ENCODE results near the gene BDKRB1. TPM values are rescaled to one million over a fixed set of nuclear protein-coding genes. Genes with fewer than 3 reads are reported as not detected.
A peak's percentile ranks its signal among the peaks of the same experiment; 100 is the strongest.

Gene BDKRB1
- total RNA-seq, 1 donor from 2014 or later: not detected

- no peaks in the 10 kb centered on the region for H3K36me3 Mint-ChIP-seq (ENCODE audit: low read depth, unreplicated experiment)
- H3K4me3 Mint-ChIP-seq (ENCODE audit: unreplicated experiment): no peak overlapping the region
- no peak for TF ChIP-seq CTCF (IDR thresholded peaks at IDR 0.05; ENCODE audit: unreplicated experiment)
- no peak for DNase-seq (ENCODE audit: low spot score)
- no peaks in the 10 kb centered on the region for H3K27me3 Mint-ChIP-seq (ENCODE audit: unreplicated experiment)
- H3K27ac Mint-ChIP-seq (ENCODE audit: unreplicated experiment): no peak overlapping the region
- H3K4me1 Mint-ChIP-seq (ENCODE audit: unreplicated experiment): peaks cover 9% of the 10 kb centered on the region
- H3K9me3 Mint-ChIP-seq (ENCODE audit: unreplicated experiment): no peaks in the 10 kb centered on the region
Measured at GRCh38 chr14:96294246-96294645, 38.2 kb downstream of the BDKRB1 start.

GRCh38 chr14:96297000-96297399, 41.0 kb downstream of the BDKRB1 start:
- H3K27ac Mint-ChIP-seq (ENCODE audit: unreplicated experiment): no peak overlapping the region
- no peak for DNase-seq (ENCODE audit: low spot score)
- H3K27me3 Mint-ChIP-seq (ENCODE audit: unreplicated experiment): no peaks in the 10 kb centered on the region
- no peaks in the 10 kb centered on the region for H3K36me3 Mint-ChIP-seq (ENCODE audit: low read depth, unreplicated experiment)
- TF ChIP-seq CTCF (IDR thresholded peaks at IDR 0.05; ENCODE audit: unreplicated experiment): peak; percentile 55
- no peaks in the 10 kb centered on the region for H3K9me3 Mint-ChIP-seq (ENCODE audit: unreplicated experiment)
- peaks cover 9% of the 10 kb centered on the region for H3K4me1 Mint-ChIP-seq (ENCODE audit: unreplicated experiment)
- H3K4me3 Mint-ChIP-seq (ENCODE audit: unreplicated experiment): no peak overlapping the region

DNA sequence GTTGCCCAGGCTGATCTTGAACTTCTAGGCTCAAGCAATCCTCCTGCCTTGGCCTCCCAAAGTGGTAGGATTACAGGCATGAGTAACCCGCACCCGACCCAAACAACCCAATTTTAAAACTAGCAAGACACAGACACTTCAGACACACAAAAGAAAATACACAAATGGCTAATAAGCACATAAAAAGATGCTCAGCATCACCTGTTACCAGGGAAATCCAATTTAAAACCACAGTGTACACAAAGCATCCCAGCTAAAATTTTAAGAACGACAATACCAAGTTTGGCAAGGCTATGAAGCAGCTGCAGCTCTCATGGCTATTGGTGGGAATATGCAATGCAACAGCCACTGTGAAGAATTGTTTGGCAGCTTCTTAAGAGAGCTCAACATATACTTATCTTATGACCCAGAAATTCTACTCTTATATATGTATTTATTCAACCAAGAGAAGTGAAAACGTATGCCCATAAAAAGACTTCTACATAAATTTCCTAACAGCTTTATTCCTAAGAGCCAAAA, 42.0 kb downstream of the BDKRB1 start:
- H3K36me3 Mint-ChIP-seq (ENCODE audit: low read depth, unreplicated experiment): no peaks in the 10 kb centered on the region
- H3K9me3 Mint-ChIP-seq (ENCODE audit: unreplicated experiment): no peaks in the 10 kb centered on the region
- peaks cover 9% of the 10 kb centered on the region for H3K4me1 Mint-ChIP-seq (ENCODE audit: unreplicated experiment)
- no peak for TF ChIP-seq CTCF (IDR thresholded peaks at IDR 0.05; ENCODE audit: unreplicated experiment)
- DNase-seq (ENCODE audit: low spot score): no peak
- H3K27ac Mint-ChIP-seq (ENCODE audit: unreplicated experiment): no peak overlapping the region
- H3K4me3 Mint-ChIP-seq (ENCODE audit: unreplicated experiment): no peak overlapping the region
- no peaks in the 10 kb centered on the region for H3K27me3 Mint-ChIP-seq (ENCODE audit: unreplicated experiment)

GRCh38 chr14:96299441-96299840, 43.4 kb downstream of the BDKRB1 start:
- no peak overlapping the region for H3K27ac Mint-ChIP-seq (ENCODE audit: unreplicated experiment)
- no peak for DNase-seq (ENCODE audit: low spot score)
- peaks cover 3% of the 10 kb centered on the region for H3K4me1 Mint-ChIP-seq (ENCODE audit: unreplicated experiment)
- no peaks in the 10 kb centered on the region for H3K9me3 Mint-ChIP-seq (ENCODE audit: unreplicated experiment)
- H3K36me3 Mint-ChIP-seq (ENCODE audit: low read depth, unreplicated experiment): no peaks in the 10 kb centered on the region
- no peak for TF ChIP-seq CTCF (IDR thresholded peaks at IDR 0.05; ENCODE audit: unreplicated experiment)
- H3K4me3 Mint-ChIP-seq (ENCODE audit: unreplicated experiment): no peak overlapping the region
- no peaks in the 10 kb centered on the region for H3K27me3 Mint-ChIP-seq (ENCODE audit: unreplicated experiment)

DNA sequence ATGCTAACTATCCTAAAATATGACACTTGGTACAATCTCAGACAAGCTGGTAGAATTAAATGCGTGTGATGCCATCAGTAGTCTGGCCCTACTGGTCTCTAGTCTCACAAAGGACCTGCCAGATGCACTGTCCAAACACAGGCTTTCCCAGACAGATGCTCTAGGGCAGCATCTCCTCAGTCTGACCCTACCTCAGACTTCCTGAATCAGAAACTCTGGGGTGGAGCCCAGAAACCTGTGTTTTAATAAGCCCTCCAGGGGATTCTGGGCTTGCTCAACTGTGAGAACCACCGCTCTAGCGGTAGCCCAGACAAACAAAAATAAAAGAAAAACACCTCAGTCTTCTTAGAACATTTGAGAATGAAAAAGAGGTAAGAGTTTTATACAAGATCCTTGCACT, 48.0 kb downstream of the BDKRB1 start:
- H3K4me3 Mint-ChIP-seq (ENCODE audit: unreplicated experiment): no peak overlapping the region
- no peak for DNase-seq (ENCODE audit: low spot score)
- no peaks in the 10 kb centered on the region for H3K36me3 Mint-ChIP-seq (ENCODE audit: low read depth, unreplicated experiment)
- no peaks in the 10 kb centered on the region for H3K4me1 Mint-ChIP-seq (ENCODE audit: unreplicated experiment)
- no peak for TF ChIP-seq CTCF (IDR thresholded peaks at IDR 0.05; ENCODE audit: unreplicated experiment)
- H3K9me3 Mint-ChIP-seq (ENCODE audit: unreplicated experiment): no peaks in the 10 kb centered on the region
- no peaks in the 10 kb centered on the region for H3K27me3 Mint-ChIP-seq (ENCODE audit: unreplicated experiment)
- H3K27ac Mint-ChIP-seq (ENCODE audit: unreplicated experiment): no peak overlapping the region
